ENCODE data around the gene LZTFL1.

- TF ChIP-seq CTCF (IDR thresholded peaks at IDR 0.05): no peak
- no peak for TF ChIP-seq POLR2AphosphoS5 (IDR thresholded peaks at IDR 0.05)
- TF ChIP-seq POLR2A (IDR thresholded peaks at IDR 0.05; ENCODE audit: low read depth): no peak
- no peak for TF ChIP-seq EP300 (IDR thresholded peaks at IDR 0.05)
These were observed 26.3 kb upstream of the LZTFL1 start for GRCh38 chr3:45868213-45868612.
